Smooth muscle cell (in vitro differentiated cells): ENCODE data around the gene SLC52A3. TPM values are rescaled to one million over a fixed set of nuclear protein-coding genes. Genes with fewer than 3 reads are reported as not detected.

Experiments
- DNase-seq: peaks from one replicate; lab custom pipeline; 2025; ENCODE audit not compliant: unreplicated experiment; lab: John Stamatoyannopoulos, UW
- H2AFZ ChIP-seq: fragments of 200-600 bp; sonication (generic); 2 replicates; pipeline ENCODE4 v1.6.0; 2016; ENCODE audit warnings: antibody characterized with exemption, low read depth, mild to moderate bottlenecking
- H3F3A ChIP-seq: fragments of 200-600 bp; sonication (generic); 2 replicates; pipeline ENCODE4 v1.6.0; 2017; ENCODE audit warnings: antibody characterized with exemption, low read depth
- H3K27ac ChIP-seq: fragments of 200-600 bp; sonication (generic); 2 replicates; pipeline ENCODE4 v1.5.1; 2016; ENCODE audit warnings: low read depth, mild to moderate bottlenecking
- H3K27me3 ChIP-seq: fragments of 200-600 bp; sonication (generic); 2 replicates; pipeline ENCODE4 v1.6.1; 2016; ENCODE audit warnings: low read depth, mild to moderate bottlenecking
- H3K36me3 ChIP-seq: fragments of 200-600 bp; sonication (generic); 2 replicates; pipeline ENCODE4 v1.5.1; 2016; ENCODE audit warnings: low read depth
- H3K4me1 ChIP-seq: fragments of 200-600 bp; sonication (generic); 2 replicates; pipeline ENCODE4 v1.5.1; 2016; ENCODE audit warnings: low read depth
- H3K4me2 ChIP-seq: fragments of 200-600 bp; sonication (generic); 2 replicates; pipeline ENCODE4 v1.6.0; 2016; ENCODE audit warnings: mild to moderate bottlenecking
- H3K4me3 ChIP-seq: fragments of 200-600 bp; sonication (generic); 2 replicates; pipeline ENCODE4 v1.5.1; 2016; ENCODE audit warnings: mild to moderate bottlenecking
- H3K79me2 ChIP-seq: fragments of 200-600 bp; sonication (generic); 2 replicates; pipeline ENCODE4 v1.6.0; 2016; ENCODE audit warnings: low read depth, mild to moderate bottlenecking
- H3K9ac ChIP-seq: fragments of 200-600 bp; sonication (generic); 2 replicates; pipeline ENCODE4 v1.6.0; 2016; ENCODE audit warnings: low read depth
- H3K9me3 ChIP-seq: fragments of 200-600 bp; sonication (generic); replicated peaks from 2 replicates; pipeline ENCODE4 v1.5.1; 2016; ENCODE audit warnings: low read depth
- H4K20me1 ChIP-seq: fragments of 200-600 bp; sonication (generic); 2 replicates; pipeline ENCODE4 v1.6.0; 2016; ENCODE audit warnings: low read depth
- WGBS: methylation state at CpG from one replicate; pipeline ENCODE4 v1.1.7; 2016; ENCODE audit warnings: low lambda C conversion rate; 5-methylcytosine and 5-hydroxymethylcytosine counted together
- polyA plus RNA-seq: library from polyadenylated mRNA; unstranded; fragments of >200 nt; fragmentation: Nextera tagmentation; extraction: Ambion mirVana; gene quantifications from 2 replicates; pipeline ENCODE4 v1.2.1, GENCODE V29; 2016
- total RNA-seq: library from RNA; depleted of rRNA; stranded (reverse); fragments of >200 nt; gene quantifications from 2 replicates; pipeline ENCODE4 v1.2.3, GENCODE V29; 2014
- TF ChIP-seq, protein P1 (sequence below): fragments of 200-600 bp; sonication (generic); IDR thresholded peaks from 2 replicates; pipeline ENCODE4 v1.5.1; 2017; ENCODE audit warnings: borderline replicate concordance, mild to moderate bottlenecking, antibody characterized with exemption; ENCODE audit not compliant: insufficient read depth, poor library complexity, severe bottlenecking

The SLC52A3 gene
- total and polyA plus RNA-seq, 2 experiments from 2014 or later: 0.36 TPM; not detected in 1

GRCh38 chr20:771741-772464 lies 3.6 kb upstream of the SLC52A3 start:
- H3K79me2 ChIP-seq: no peaks in the 10 kb centered on the region
- DNase-seq: no peak
- no peak overlapping the region for H3K4me2 ChIP-seq
- no peak overlapping the region for H3K4me3 ChIP-seq
- no peaks in the 10 kb centered on the region for H3K36me3 ChIP-seq
- no peaks in the 10 kb centered on the region for H3F3A ChIP-seq
- no peak overlapping the region for H3K27ac ChIP-seq
- H3K9ac ChIP-seq: no peak overlapping the region
- H3K27me3 ChIP-seq: no peaks in the 10 kb centered on the region
- no peaks in the 10 kb centered on the region for H3K4me1 ChIP-seq
- H3K9me3 ChIP-seq: no peaks in the 10 kb centered on the region
- TF ChIP-seq, protein P1, sequence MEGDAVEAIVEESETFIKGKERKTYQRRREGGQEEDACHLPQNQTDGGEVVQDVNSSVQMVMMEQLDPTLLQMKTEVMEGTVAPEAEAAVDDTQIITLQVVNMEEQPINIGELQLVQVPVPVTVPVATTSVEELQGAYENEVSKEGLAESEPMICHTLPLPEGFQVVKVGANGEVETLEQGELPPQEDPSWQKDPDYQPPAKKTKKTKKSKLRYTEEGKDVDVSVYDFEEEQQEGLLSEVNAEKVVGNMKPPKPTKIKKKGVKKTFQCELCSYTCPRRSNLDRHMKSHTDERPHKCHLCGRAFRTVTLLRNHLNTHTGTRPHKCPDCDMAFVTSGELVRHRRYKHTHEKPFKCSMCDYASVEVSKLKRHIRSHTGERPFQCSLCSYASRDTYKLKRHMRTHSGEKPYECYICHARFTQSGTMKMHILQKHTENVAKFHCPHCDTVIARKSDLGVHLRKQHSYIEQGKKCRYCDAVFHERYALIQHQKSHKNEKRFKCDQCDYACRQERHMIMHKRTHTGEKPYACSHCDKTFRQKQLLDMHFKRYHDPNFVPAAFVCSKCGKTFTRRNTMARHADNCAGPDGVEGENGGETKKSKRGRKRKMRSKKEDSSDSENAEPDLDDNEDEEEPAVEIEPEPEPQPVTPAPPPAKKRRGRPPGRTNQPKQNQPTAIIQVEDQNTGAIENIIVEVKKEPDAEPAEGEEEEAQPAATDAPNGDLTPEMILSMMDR: no peak
- no peak overlapping the region for H2AFZ ChIP-seq
- WGBS: 81% methylated on average over 9 of the region's 9 CpGs
- H4K20me1 ChIP-seq: no peaks in the 10 kb centered on the region

DNA sequence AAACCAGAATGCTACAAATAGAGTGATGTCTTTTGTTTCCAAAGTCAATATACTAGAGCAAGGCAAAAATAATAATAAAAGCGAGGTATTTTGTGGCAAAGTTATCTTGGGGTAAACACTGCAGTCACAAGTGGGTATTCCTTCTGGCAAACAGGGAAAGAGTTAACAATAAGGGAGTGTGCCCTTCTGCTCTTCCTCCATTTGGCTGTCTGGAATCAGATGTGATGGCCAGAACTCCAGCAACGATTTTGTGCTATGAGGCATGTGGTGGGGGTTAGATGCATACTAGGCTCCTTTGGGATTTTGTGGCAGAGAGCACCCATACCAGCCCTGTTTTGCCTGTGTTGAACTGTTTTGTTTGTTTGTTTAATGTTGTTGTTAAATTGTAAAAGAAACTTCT lies 2.4 kb upstream of the SLC52A3 start:
- H3K4me3 ChIP-seq: no peak overlapping the region
- no peaks in the 10 kb centered on the region for H3K27me3 ChIP-seq
- H3K9me3 ChIP-seq: no peaks in the 10 kb centered on the region
- H3K36me3 ChIP-seq: no peaks in the 10 kb centered on the region
- no peak overlapping the region for H3K4me2 ChIP-seq
- no peak overlapping the region for H3K27ac ChIP-seq
- H3K9ac ChIP-seq: no peak overlapping the region
- TF ChIP-seq, protein P1: no peak
- H4K20me1 ChIP-seq: no peaks in the 10 kb centered on the region
- H3K4me1 ChIP-seq: no peaks in the 10 kb centered on the region
- no peak for DNase-seq
- WGBS: 96% methylated on average over 2 of the region's 2 CpGs
- H2AFZ ChIP-seq: no peak overlapping the region
- H3K79me2 ChIP-seq: no peaks in the 10 kb centered on the region
- H3F3A ChIP-seq: no peaks in the 10 kb centered on the region

DNA sequence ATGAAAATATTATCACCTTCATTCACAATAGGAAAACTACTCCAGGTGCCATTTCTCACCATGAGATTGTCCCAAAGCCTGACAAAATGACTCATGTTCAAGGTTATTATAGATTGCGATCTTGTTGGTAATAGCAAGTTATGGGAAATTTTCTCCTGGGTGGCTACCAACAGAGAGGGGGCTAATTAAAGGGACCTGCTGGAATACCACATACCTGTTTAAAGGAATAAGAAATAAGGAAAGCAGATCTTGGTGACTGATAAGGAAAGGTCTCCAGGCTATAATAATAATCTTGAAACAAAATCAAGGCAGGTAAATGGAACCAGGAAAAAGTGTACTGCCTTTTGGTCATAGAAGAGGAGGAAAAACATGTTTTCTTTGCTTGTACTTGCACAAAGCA lies 1.4 kb downstream of the SLC52A3 start:
- Histone ChIP-seq H3K79me2 (no peaks in the 10 kb centered on the region), H3K4me3 (no peak overlapping the region), H3F3A (no peaks in the 10 kb centered on the region), H3K9ac (no peak overlapping the region), H2AFZ (no peak overlapping the region), H3K4me1 (no peaks in the 10 kb centered on the region), H3K27ac (no peak overlapping the region), H3K9me3 (no peaks in the 10 kb centered on the region), H4K20me1 (no peaks in the 10 kb centered on the region), H3K4me2 (no peak overlapping the region), H3K36me3 (no peaks in the 10 kb centered on the region), H3K27me3 (peaks cover 5% of the 10 kb centered on the region)
- WGBS: 51% methylated on average over 1 of the region's 1 CpG
- DNase-seq: no peak
- TF ChIP-seq, protein P1: no peak

DNA sequence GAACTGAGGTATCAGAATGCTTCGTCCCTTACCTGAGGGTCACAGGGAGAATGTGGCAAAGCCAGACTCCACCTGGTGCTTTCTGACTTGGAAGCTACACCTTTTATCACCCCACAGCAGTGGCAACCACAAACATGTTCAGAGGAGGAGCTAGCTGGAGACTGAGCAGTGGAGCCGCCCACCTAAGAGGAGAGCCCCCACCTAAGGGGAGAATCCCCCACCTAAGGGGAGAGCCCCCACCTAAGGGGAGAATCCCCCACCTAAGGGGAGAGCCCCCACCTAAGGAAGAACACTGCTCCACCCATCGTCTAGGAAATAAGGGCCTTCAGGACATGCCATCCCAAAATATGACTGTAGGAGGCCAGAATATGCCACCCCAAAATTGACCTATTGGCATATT lies 4.0 kb downstream of the SLC52A3 start:
- H3K9ac ChIP-seq: no peak overlapping the region
- peaks cover 18% of the 10 kb centered on the region for H3K27me3 ChIP-seq
- TF ChIP-seq, protein P1: no peak
- H3K27ac ChIP-seq: no peak overlapping the region
- no peaks in the 10 kb centered on the region for H3K36me3 ChIP-seq
- WGBS: 82% methylated on average over 3 of the region's 3 CpGs
- H3K79me2 ChIP-seq: no peaks in the 10 kb centered on the region
- DNase-seq: no peak
- H2AFZ ChIP-seq: no peak overlapping the region
- no peaks in the 10 kb centered on the region for H3F3A ChIP-seq
- H4K20me1 ChIP-seq: no peaks in the 10 kb centered on the region
- H3K4me3 ChIP-seq: no peak overlapping the region
- no peak overlapping the region for H3K4me2 ChIP-seq
- no peaks in the 10 kb centered on the region for H3K9me3 ChIP-seq
- H3K4me1 ChIP-seq: no peaks in the 10 kb centered on the region
